Subcutaneous adipose tissue (tissue), 4 donors: ENCODE results near the gene BIRC7. TPM values are rescaled to one million over a fixed set of nuclear protein-coding genes. Genes with fewer than 3 reads are reported as not detected.

Source experiments
- total RNA-seq, 4 donors: library from RNA; depleted of rRNA; stranded (reverse); fragments of >200 nt; gene quantifications; one replicate each; pipeline ENCODE4 v1.1.0, GENCODE V29; 2016
- TF ChIP-seq, protein P1 (sequence below): fragments of 450-650 bp; IDR thresholded peaks from one replicate; pipeline ENCODE4 v1.5.1; 2016; ENCODE audit warnings: low read depth, mild to moderate bottlenecking, control low read depth, antibody characterized with exemption, moderate library complexity

Gene BIRC7
- total RNA-seq: 1 to 10 TPM in 2 of 4 donors, not detected in 2; 1.3 to 3.9 TPM

DNA sequence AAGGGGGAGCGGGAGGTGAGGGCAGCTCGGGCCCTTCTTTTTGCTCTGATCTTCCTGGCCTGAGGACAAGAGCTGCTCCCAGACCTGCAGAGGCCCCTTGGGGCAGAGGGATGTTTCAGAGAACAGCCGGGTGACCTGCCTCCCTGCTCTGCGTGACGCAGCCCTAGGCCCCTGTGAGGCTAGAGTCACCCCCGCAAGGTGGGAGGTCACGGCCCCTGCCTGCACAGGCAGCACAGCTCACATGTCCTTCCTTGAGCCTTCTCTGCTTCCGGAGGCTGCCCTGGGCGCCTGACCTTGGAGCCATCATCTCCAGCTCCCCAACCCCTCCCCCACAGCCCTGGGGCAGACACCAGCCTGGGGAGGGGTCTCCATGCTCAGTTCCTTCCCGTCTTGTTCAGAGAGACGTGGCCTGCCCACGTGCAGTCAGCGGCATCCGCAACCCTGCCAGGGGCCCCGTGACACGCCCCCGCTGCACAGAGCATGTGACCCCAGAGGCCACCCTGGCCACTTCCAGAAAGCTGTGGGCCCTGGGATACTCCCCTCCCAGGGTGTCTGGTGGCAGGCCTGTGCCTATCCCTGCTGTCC is at the start of gene BIRC7:
BIRC7 (plus strand) TSS at position 507 of the 585 bp plus-strand sequence. CDS start 192 bp downstream, outside the sequence.
- TF ChIP-seq, protein P1, sequence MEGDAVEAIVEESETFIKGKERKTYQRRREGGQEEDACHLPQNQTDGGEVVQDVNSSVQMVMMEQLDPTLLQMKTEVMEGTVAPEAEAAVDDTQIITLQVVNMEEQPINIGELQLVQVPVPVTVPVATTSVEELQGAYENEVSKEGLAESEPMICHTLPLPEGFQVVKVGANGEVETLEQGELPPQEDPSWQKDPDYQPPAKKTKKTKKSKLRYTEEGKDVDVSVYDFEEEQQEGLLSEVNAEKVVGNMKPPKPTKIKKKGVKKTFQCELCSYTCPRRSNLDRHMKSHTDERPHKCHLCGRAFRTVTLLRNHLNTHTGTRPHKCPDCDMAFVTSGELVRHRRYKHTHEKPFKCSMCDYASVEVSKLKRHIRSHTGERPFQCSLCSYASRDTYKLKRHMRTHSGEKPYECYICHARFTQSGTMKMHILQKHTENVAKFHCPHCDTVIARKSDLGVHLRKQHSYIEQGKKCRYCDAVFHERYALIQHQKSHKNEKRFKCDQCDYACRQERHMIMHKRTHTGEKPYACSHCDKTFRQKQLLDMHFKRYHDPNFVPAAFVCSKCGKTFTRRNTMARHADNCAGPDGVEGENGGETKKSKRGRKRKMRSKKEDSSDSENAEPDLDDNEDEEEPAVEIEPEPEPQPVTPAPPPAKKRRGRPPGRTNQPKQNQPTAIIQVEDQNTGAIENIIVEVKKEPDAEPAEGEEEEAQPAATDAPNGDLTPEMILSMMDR: no peak

DNA sequence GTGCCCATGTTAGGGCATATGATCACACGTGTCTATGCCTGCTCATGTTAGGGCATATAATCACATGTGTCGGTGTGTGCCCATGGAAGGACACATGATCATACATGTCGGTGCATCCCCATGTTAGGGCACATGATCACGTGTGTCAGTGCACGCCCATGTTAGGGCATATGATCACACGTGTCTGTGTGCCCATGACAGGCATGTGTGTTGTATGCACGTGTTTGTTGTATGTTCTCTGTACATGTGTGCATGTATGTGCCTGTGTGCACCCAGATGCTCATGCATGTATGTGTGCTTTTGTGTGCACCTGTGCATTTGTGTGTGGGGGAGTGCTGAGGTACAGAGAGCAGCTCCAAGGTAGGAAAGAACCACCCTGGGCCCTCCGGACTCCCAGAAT is 49.6 kb upstream of the BIRC7 start:
- TF ChIP-seq, protein P1: no peak

GRCh38 chr20:63186528-63187316 is 49.0 kb upstream of the BIRC7 start:
- TF ChIP-seq, protein P1: no peak

DNA sequence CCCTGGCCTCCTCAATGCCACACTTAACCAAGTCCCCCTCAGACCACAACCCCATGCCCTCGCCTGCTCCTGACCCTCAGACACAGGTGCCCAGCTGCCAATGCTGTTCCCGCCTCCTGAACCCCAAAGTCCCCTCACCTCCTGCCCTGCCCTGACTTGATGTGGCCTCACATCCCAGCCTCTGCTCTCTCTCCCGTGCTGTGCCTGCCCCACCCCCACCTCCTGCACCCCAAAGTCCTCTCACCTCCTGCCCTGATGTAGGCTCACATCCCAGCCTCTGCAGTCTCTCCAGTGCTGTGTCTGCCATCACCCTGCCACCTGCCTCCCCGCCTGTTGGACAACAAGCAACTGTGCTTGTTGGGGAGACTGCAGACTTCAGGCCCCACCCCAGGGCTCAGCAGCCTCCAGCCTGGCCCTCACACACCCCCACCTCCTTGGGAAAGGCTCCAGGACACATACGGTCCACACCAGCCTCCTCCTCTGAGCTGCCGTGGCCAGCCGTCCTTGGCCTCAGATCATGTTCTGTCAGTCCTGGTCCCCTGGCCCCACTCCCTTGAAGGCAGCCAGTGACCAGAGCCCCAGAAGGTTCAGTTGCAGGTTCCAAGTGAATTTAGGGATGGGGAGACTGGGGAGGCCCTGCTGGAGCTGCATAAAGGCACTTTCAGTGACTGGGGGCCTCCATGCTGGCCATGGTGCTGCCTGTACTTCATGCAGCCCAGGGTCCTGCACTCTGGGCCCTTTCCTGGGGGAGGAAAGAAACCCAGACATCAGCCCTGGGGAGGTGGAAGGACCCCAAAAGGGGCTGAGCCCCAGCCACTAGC is 48.2 kb upstream of the BIRC7 start:
- TF ChIP-seq, protein P1: no peak

- TF ChIP-seq, protein P1: no peak
Measured at GRCh38 chr20:63188159-63188442, 47.6 kb upstream of the BIRC7 start.

DNA sequence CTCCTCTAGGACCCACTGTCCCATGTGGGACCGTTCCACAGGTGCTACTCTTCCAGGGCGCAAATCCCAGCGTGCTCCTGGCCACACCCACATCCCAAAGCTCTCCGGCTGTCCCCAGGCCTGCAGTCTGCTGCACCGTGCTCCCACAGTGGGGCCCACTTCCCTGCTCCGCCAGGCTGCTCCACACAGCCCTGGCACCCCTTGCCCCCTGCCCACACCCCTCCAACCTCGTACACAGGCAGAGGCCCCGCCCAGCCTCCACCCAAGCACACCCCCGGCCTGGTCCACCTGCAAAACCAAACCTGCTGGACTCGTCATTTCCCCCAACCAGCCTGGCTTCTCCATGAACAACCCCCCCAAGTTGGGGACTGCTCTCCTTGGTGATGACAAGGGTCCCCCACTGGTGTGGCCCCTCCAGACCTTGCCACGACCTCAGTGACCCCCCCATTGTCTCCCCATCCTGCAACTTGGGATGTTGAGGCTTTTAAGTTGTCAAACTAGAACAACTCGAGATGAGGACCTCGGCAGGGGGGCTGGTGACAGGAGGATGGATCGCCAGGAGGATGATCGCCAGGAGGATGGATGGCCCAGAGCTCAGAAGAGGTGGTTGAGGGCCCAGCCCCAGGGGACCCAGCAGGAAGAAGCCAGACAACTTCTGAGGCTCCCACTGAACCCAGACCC is 46.9 kb upstream of the BIRC7 start:
- TF ChIP-seq, protein P1: no peak

- TF ChIP-seq, protein P1: no peak
Measured at GRCh38 chr20:63189322-63189642, 46.4 kb upstream of the BIRC7 start.
